HL-60/S4 treated with retinoic acid at 250 ng/mL for 4 days and 3 days (cell line): ENCODE data around the gene KANSL3.
"Not testable (repeated sequence)": the region's sequence is repeated elsewhere in the genome, so short reads cannot be mapped to it uniquely, and the experiment has no call there.

Experiments
- in situ Hi-C: fragments of 300-500 bp; cut with MboI; formaldehyde crosslinking; loops from 2 replicates; pipeline ENCODE4 v1.7.0; 2022; ENCODE audit warnings: low sequenced_read_pairs

Gene KANSL3

GRCh38 chr2:96638144-96639121 lies at the start of gene KANSL3:
Gene KANSL3 (minus strand): TSS chr2:96638312. CDS start chr2:96637135, 1,177 bp downstream.
- in situ Hi-C loops: no loop called here

GRCh38 chr2:96687266-96687665 lies 49.2 kb upstream of the KANSL3 start:
- in situ Hi-C loops: no loop called here

- in situ Hi-C loops: no loop called here
Measured at GRCh38 chr2:96685577-96686459, 47.7 kb upstream of the KANSL3 start.

- in situ Hi-C loops: no loop called here
Measured at GRCh38 chr2:96684883-96685576, 46.9 kb upstream of the KANSL3 start.

- in situ Hi-C loops: no loop called here
Measured at GRCh38 chr2:96683972-96684820, 46.1 kb upstream of the KANSL3 start.

- in situ Hi-C loops: no loop called here
Measured at GRCh38 chr2:96683307-96683706, 45.2 kb upstream of the KANSL3 start.

GRCh38 chr2:96681540-96681939 lies 43.4 kb upstream of the KANSL3 start:
- in situ Hi-C loops: no loop called here

- in situ Hi-C loops: no loop called here
Measured at GRCh38 chr2:96680561-96681141, 42.5 kb upstream of the KANSL3 start.

GRCh38 chr2:96679848-96680247 lies 41.7 kb upstream of the KANSL3 start:
- in situ Hi-C loops: no loop called here

- in situ Hi-C loops: no loop called here
Measured at GRCh38 chr2:96669539-96670215, 31.6 kb upstream of the KANSL3 start.

- in situ Hi-C loops: no loop called here
Measured at GRCh38 chr2:96668771-96669170, 30.7 kb upstream of the KANSL3 start.

- in situ Hi-C loops: not testable (repeated sequence)
Measured at GRCh38 chr2:96665717-96666116, 27.6 kb upstream of the KANSL3 start.

GRCh38 chr2:96665083-96665569 lies 27.0 kb upstream of the KANSL3 start:
- in situ Hi-C loops: no loop called here

GRCh38 chr2:96664366-96664925 lies 26.3 kb upstream of the KANSL3 start:
- in situ Hi-C loops: no loop called here

- in situ Hi-C loops: no loop called here
Measured at GRCh38 chr2:96663829-96664228, 25.7 kb upstream of the KANSL3 start.

GRCh38 chr2:96663177-96663576 lies 25.1 kb upstream of the KANSL3 start:
- in situ Hi-C loops: no loop called here

- in situ Hi-C loops: no loop called here
Measured at GRCh38 chr2:96662360-96662759, 24.2 kb upstream of the KANSL3 start.

GRCh38 chr2:96661324-96661723 lies 23.2 kb upstream of the KANSL3 start:
- in situ Hi-C loops: no loop called here

- in situ Hi-C loops: no loop called here
Measured at GRCh38 chr2:96656540-96656939, 18.4 kb upstream of the KANSL3 start.
